ENCODE measurements around the gene FGFBP3. TPM values are rescaled to one million over a fixed set of nuclear protein-coding genes. Genes with fewer than 3 reads are reported as not detected.

FGFBP3 gene
- total RNA-seq, 2 experiments from 2014 or later, result 3.3 to 3.6 TPM

- ChIA-PET POLR2A (no interaction called here), CTCF (no interaction called here)
Observed at GRCh38 chr10:91879515-91880170, 29.6 kb downstream of the FGFBP3 start.

DNA sequence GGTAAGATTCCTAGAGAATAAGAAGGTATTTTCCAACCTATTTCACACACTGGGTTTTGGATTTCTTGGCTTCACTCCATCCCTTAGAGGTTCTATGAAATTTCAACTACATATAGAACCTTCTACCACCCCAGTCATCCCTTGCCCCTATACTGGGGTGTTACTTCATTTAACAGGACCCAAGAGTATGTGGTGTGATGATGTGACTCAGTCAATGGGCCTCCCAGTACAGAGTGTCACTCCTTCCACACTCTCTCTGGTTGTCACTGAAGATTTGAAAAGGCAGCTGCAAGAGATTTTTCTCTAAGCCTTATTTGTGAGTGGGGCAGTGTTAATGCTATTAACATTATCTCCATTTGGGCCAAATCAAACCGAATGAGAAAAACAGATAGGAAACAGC is 33.5 kb downstream of the FGFBP3 start:
- POLR2A ChIA-PET, result no interaction called here
- CTCF ChIA-PET, result no interaction called here

DNA sequence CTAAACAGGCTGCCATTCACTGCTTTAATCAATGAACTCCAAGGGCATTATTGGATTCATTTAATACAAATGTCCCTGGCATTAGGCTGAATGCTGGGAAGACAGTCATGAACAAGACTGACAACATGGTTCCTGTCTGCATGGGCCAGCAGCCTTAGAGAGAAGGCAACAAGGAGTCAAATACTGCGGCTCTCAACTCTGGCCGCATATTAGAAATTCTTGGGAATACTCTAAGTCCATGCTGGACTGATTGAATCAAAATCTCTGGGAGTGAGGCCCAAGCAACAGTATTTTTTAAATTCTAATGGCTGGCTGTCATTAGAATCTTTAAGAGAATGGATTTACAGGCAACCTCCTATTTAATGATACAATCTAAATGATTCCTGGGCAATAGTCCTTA is 34.1 kb downstream of the FGFBP3 start:
- POLR2A ChIA-PET, result no interaction called here
- CTCF ChIA-PET, result no interaction called here

DNA sequence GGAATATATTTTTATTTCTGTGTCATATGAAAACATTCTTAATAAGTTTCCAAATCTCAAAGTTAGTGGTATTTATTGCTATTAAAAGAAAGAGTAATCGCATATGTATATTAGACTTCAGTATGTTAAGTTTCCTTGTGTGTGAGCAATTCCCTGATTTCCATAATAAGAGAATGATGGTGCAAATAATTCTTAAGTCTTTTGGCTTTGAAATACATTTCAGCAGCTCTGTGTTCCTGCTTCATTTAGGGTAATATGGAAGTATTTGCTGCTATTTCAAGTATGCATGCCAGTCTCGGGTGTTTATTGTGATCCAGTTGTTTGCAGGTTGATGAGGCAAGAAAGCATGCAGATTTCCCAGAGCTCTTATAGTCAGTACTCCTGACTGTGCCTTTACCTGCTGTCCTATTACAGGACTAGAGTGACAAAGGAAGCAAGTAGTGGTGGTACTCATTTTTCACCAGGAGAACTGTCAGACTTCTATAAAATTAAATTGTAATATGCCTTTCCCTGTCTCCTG is 43.7 kb downstream of the FGFBP3 start:
- ChIA-PET CTCF (no interaction called here), POLR2A (no interaction called here)

DNA sequence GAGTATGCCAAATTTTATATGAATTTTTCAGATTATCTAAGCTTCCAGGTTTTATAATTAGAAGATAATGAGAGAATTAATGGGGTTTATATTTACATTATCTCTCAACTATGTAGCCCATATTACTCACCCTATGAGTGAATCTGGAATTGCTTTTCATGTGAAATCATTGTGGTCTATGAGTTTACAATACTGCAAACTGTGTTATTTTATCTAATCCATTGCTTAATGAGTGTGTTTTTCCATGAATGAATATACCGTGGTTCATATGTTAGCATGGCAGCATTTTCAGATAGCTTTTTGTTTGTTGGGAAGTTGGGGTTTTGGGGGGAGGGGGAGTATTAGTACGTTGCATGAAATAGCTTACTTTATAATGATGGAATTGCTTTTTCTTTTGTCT is 44.5 kb downstream of the FGFBP3 start:
- CTCF ChIA-PET, result interaction anchor here (0.8 kb wide), 1 partner anchor 44 kb away, joined by 4 read pairs; no protein-coding TSS in a partner anchor
- POLR2A ChIA-PET, result interaction anchor here (0.7 kb wide), 1 partner anchor 331 kb away, joined by 3 read pairs; no protein-coding TSS in a partner anchor

- CTCF ChIA-PET, result interaction anchor here (0.8 kb wide), 1 partner anchor 44 kb away, joined by 4 read pairs; no protein-coding TSS in a partner anchor
- POLR2A ChIA-PET, result interaction anchor here (0.7 kb wide), 1 partner anchor 330 kb away, joined by 3 read pairs; no protein-coding TSS in a partner anchor
Observed at GRCh38 chr10:91864099-91864498, 45.2 kb downstream of the FGFBP3 start.

- ChIA-PET POLR2A (no interaction called here), CTCF (no interaction called here)
Observed at GRCh38 chr10:91860885-91861284, 48.4 kb downstream of the FGFBP3 start.

DNA sequence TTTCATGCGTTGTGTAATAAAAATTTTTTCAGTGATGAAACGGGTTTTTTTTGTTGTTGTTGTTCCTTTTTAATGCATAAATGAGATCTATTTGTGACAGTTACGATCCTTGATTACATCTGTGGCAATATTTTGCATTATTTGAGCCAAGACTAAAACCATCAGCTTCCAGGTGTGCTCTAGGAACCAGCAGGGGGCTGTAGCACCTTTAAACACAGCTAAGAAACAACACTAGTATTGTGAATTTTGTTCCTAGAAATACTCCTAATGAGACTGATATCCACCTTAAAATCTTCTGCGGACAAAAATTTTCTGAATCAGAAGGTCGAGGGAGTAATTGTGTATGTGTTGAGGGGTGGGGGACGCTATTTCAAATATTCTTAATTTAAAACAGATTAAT is 52.6 kb downstream of the FGFBP3 start:
- CTCF ChIA-PET, result interaction anchor here (1.4 kb wide), 1 partner anchor 36 kb away, joined by 3 read pairs; no protein-coding TSS in a partner anchor

More for the DNA sequence above, 52.6 kb downstream of the FGFBP3 start:
- POLR2A ChIA-PET, result no interaction called here

Other genes with a start within 250 kb of the FGFBP3 start
- 10 to 100 TPM; 25.0 to 25.6 TPM for gene TNKS2, start 111.1 kb downstream of the FGFBP3 start, total RNA-seq
- 10 to 100 TPM; 50.0 to 52.4 TPM for gene BTAF1, start 14.3 kb upstream of the FGFBP3 start, total RNA-seq